OCI-LY1 (cell line): ENCODE results near the gene HNMT.

ENCODE experiments used
- H2AFZ ChIP-seq: fragments of 200-600 bp; sonication (generic), shearing (Covaris generic); 2 replicates; pipeline ENCODE4 v1.6.0; 2014; ENCODE audit warnings: antibody characterized with exemption, mild to moderate bottlenecking, low read length
- H3F3A ChIP-seq: fragments of 200-600 bp; sonication (generic), shearing (Covaris generic); 2 replicates; pipeline ENCODE4 v1.6.0; 2014; ENCODE audit warnings: mild to moderate bottlenecking, antibody characterized with exemption, low read length, moderate library complexity; ENCODE audit not compliant: insufficient read depth
- H3K27ac ChIP-seq: fragments of 200-600 bp; sonication (generic); 2 replicates; pipeline ENCODE4 v1.5.1; 2014; ENCODE audit warnings: low read length, mixed run types, mild to moderate bottlenecking, low read depth; ENCODE audit not compliant: poor library complexity, severe bottlenecking
- H3K27me3 ChIP-seq: fragments of 200-600 bp; sonication (generic); 2 replicates; pipeline ENCODE4 v1.6.0; 2014; ENCODE audit warnings: antibody characterized with exemption, mild to moderate bottlenecking, low read length, moderate library complexity; ENCODE audit not compliant: insufficient read depth
- H3K36me3 ChIP-seq: fragments of 200-600 bp; sonication (generic); 2 replicates; pipeline ENCODE4 v1.6.1; 2014; ENCODE audit warnings: mild to moderate bottlenecking, antibody characterized with exemption, low read length, moderate library complexity, mixed read lengths; ENCODE audit not compliant: insufficient read depth
- H3K4me1 ChIP-seq: fragments of 200-600 bp; sonication (generic); 2 replicates; pipeline ENCODE4 v1.5.1; 2014; ENCODE audit warnings: mild to moderate bottlenecking, low read length, moderate library complexity; ENCODE audit not compliant: insufficient read depth, severe bottlenecking
- H3K4me2 ChIP-seq: fragments of 200-600 bp; sonication (generic), shearing (Covaris generic); 2 replicates; pipeline ENCODE4 v1.6.1; 2014; ENCODE audit warnings: low read length
- H3K4me3 ChIP-seq: fragments of 200-600 bp; sonication (generic); 2 replicates; pipeline ENCODE4 v1.5.1; 2014; ENCODE audit warnings: low read length, low read depth, mild to moderate bottlenecking, mixed read lengths; ENCODE audit not compliant: poor library complexity, severe bottlenecking
- H3K79me2 ChIP-seq: fragments of 200-600 bp; shearing (Covaris generic); 2 replicates; pipeline ENCODE4 v1.6.1; 2016; ENCODE audit warnings: mixed run types, low read length, mixed read lengths; ENCODE audit not compliant: insufficient read depth
- H3K9ac ChIP-seq: fragments of 200-600 bp; sonication (generic), shearing (Covaris generic); 2 replicates; pipeline ENCODE4 v1.6.1; 2014; ENCODE audit warnings: mild to moderate bottlenecking, low read length, mixed read lengths
- H3K9me2 ChIP-seq: fragments of 200-600 bp; sonication (generic), shearing (Covaris generic); 2 replicates; pipeline ENCODE4 v1.6.1; 2014; ENCODE audit warnings: low read depth, mild to moderate bottlenecking, low read length, mixed read lengths
- H3K9me3 ChIP-seq: fragments of 200-600 bp; shearing (Covaris generic); 2 replicates; pipeline ENCODE4 v1.6.1; 2014; ENCODE audit warnings: low read length, mixed read lengths
- H4K20me1 ChIP-seq: fragments of 200-600 bp; sonication (generic), shearing (Covaris generic); 2 replicates; pipeline ENCODE4 v1.6.0; 2016; ENCODE audit warnings: mild to moderate bottlenecking, low read length; ENCODE audit not compliant: insufficient read depth
- EZH2 ChIP-seq: fragments of 200-600 bp; sonication (generic), shearing (Covaris generic); IDR thresholded peaks from 2 replicates; pipeline ENCODE4 v1.8.0; 2017; ENCODE audit warnings: borderline replicate concordance, mixed run types, mild to moderate bottlenecking, antibody characterized with exemption, low read length, moderate library complexity, mixed read lengths
- TF ChIP-seq, protein P1 (sequence below): fragments of 200-600 bp; sonication (generic), shearing (Covaris generic); IDR thresholded peaks from 2 replicates; pipeline ENCODE4 v1.5.1; 2017; ENCODE audit warnings: mild to moderate bottlenecking, antibody characterized with exemption, low read length, moderate library complexity, mixed read lengths

The HNMT gene

DNA sequence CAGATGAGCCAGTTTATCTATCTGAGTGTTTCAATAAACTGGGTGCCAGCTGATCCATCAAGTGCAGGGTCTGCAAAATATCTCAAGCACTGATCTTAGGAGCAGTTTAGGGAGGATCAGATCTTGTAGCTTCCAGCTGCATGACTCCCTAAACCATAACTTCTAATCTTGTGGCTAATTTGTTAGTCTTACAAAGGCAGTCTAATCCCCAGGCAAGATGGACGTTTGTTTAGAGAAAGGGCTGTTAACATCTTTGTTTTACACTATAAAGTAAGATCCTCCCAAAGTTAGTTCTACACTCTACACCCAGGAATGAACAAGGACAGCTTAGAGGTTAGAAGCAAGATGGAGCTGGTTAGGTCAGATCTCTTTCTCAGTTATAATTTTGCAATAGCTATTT is 28.7 kb upstream of the HNMT start:
- no peak overlapping the region for H3K4me3 ChIP-seq
- H3F3A ChIP-seq, result no peaks in the 10 kb centered on the region
- no peak overlapping the region for H3K27ac ChIP-seq
- no peaks in the 10 kb centered on the region for H3K4me1 ChIP-seq
- no peak overlapping the region for H2AFZ ChIP-seq
- no peaks in the 10 kb centered on the region for H3K27me3 ChIP-seq
- no peaks in the 10 kb centered on the region for H3K9me3 ChIP-seq
- H3K9ac ChIP-seq, result no peak overlapping the region
- no peaks in the 10 kb centered on the region for H3K79me2 ChIP-seq
- no peaks in the 10 kb centered on the region for H4K20me1 ChIP-seq
- TF ChIP-seq, protein P1, sequence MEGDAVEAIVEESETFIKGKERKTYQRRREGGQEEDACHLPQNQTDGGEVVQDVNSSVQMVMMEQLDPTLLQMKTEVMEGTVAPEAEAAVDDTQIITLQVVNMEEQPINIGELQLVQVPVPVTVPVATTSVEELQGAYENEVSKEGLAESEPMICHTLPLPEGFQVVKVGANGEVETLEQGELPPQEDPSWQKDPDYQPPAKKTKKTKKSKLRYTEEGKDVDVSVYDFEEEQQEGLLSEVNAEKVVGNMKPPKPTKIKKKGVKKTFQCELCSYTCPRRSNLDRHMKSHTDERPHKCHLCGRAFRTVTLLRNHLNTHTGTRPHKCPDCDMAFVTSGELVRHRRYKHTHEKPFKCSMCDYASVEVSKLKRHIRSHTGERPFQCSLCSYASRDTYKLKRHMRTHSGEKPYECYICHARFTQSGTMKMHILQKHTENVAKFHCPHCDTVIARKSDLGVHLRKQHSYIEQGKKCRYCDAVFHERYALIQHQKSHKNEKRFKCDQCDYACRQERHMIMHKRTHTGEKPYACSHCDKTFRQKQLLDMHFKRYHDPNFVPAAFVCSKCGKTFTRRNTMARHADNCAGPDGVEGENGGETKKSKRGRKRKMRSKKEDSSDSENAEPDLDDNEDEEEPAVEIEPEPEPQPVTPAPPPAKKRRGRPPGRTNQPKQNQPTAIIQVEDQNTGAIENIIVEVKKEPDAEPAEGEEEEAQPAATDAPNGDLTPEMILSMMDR, result no peak
- TF ChIP-seq EZH2, result no peak
- H3K4me2 ChIP-seq, result no peak overlapping the region
- H3K9me2 ChIP-seq, result no peaks in the 10 kb centered on the region
- H3K36me3 ChIP-seq, result no peaks in the 10 kb centered on the region

DNA sequence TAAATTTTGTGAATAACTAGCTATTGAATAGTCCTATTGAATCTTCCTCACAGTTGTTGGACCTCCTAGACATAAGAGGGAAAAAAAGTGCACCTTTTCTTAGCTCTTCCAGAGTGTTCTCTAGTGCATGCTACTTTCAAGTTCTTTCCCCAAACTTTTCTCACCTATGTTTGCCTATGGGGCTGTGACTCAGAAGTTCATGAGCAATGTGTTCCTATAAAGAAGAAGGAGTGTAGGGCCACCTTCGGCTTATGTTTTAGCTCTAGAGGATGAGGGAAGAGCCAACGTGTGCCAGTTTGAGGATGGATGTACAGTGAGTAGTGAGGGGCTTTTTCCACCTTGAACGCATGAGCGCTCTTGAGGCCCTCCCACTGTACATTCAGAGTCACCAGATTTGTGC is 27.0 kb upstream of the HNMT start:
- no peaks in the 10 kb centered on the region for H3K79me2 ChIP-seq
- H3K9ac ChIP-seq, result no peak overlapping the region
- no peaks in the 10 kb centered on the region for H3K36me3 ChIP-seq
- no peaks in the 10 kb centered on the region for H3K4me1 ChIP-seq
- no peaks in the 10 kb centered on the region for H3K9me2 ChIP-seq
- no peak overlapping the region for H2AFZ ChIP-seq
- no peak overlapping the region for H3K27ac ChIP-seq
- H3F3A ChIP-seq, result no peaks in the 10 kb centered on the region
- no peaks in the 10 kb centered on the region for H4K20me1 ChIP-seq
- TF ChIP-seq EZH2, result no peak
- TF ChIP-seq, protein P1, result no peak
- H3K4me3 ChIP-seq, result no peak overlapping the region
- H3K4me2 ChIP-seq, result no peak overlapping the region
- H3K27me3 ChIP-seq, result no peaks in the 10 kb centered on the region
- H3K9me3 ChIP-seq, result no peaks in the 10 kb centered on the region

DNA sequence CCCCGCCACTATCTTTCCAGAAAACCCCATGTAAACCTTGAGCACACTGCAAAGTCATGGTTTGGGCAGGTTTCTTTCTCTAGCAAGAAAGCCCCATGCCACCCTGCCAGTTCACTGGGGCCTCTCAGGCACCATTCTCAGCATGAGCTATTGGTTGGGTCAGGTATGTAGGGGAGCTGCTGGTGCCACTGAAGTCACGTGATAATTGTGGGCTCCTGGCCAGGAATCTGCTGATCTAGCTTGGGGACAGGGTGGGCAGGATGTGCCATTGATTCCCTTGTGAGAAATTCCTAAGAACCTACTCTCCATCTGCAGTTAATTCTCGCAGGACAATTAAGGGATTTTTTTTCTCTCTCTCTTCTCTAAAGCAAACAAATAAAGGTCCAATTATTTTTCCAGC is 26.5 kb upstream of the HNMT start:
- Histone ChIP-seq H3K27ac (no peak overlapping the region), H2AFZ (no peak overlapping the region), H3F3A (no peaks in the 10 kb centered on the region)

More for the DNA sequence above, 26.5 kb upstream of the HNMT start:
- no peaks in the 10 kb centered on the region for H3K9me2 ChIP-seq
- no peak overlapping the region for H3K4me3 ChIP-seq
- H3K36me3 ChIP-seq, result no peaks in the 10 kb centered on the region
- H4K20me1 ChIP-seq, result no peaks in the 10 kb centered on the region
- H3K4me2 ChIP-seq, result no peak overlapping the region
- no peaks in the 10 kb centered on the region for H3K9me3 ChIP-seq
- no peak overlapping the region for H3K9ac ChIP-seq
- no peaks in the 10 kb centered on the region for H3K27me3 ChIP-seq
- no peaks in the 10 kb centered on the region for H3K79me2 ChIP-seq
- H3K4me1 ChIP-seq, result no peaks in the 10 kb centered on the region
- TF ChIP-seq EZH2, result no peak
- TF ChIP-seq, protein P1, result no peak
